Measurements from ENCODE around the gene RAPGEF2.
A peak's percentile ranks its signal among the peaks of the same experiment; 100 is the strongest.
"Not testable (repeated sequence)": the region's sequence is repeated elsewhere in the genome, so short reads cannot be mapped to it uniquely, and the experiment has no call there.

RAPGEF2 gene

GRCh38 chr4:159146488-159146887 is 43.6 kb downstream of the RAPGEF2 start:
- ATAC-seq (replicated peaks) (no peak), DNase-seq (no peak)
- H3K36me3 Mint-ChIP-seq (ENCODE audit: insufficient read depth): no peaks in the 10 kb centered on the region
- no peaks in the 10 kb centered on the region for H3K9me3 Mint-ChIP-seq
- peaks cover 19 to 32% of the 10 kb centered on the region in 2 donors for H3K4me1 Mint-ChIP-seq (ENCODE audit: low read depth in 2 of 2)
- H3K27ac Mint-ChIP-seq: peak overlapping the region in 1 of 2 donors; percentile 21
- H3K27me3 Mint-ChIP-seq: no peaks in the 10 kb centered on the region
- no peak overlapping the region for H3K4me3 Mint-ChIP-seq

DNA sequence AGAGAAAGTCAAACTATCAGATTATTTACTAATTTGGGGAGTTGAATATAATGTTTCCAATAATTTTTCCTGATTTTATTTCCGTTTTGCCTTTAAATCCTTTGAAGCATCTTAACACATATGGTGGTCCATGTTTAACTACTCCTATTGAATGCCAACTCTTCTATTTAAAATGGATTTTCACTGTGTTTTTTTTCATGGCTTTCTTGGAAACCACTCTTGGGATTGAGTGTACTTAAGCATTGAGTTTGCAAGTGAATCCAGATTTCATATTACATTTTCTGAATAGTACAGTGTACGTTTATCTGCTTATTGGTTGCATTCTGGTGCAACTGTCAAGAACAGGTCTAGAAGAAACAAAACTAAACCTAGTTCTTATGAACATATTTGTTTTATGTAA is 45.6 kb downstream of the RAPGEF2 start:
- no peak overlapping the region for H3K27ac Mint-ChIP-seq
- no peak for ATAC-seq (replicated peaks)
- H3K4me1 Mint-ChIP-seq (ENCODE audit: low read depth in 2 of 2): peaks cover 18 to 35% of the 10 kb centered on the region in 2 donors
- H3K9me3 Mint-ChIP-seq: no peaks in the 10 kb centered on the region
- no peak for DNase-seq
- H3K4me3 Mint-ChIP-seq: no peak overlapping the region
- no peaks in the 10 kb centered on the region for H3K27me3 Mint-ChIP-seq
- no peaks in the 10 kb centered on the region for H3K36me3 Mint-ChIP-seq (ENCODE audit: insufficient read depth)

GRCh38 chr4:159149666-159150065 is 46.8 kb downstream of the RAPGEF2 start:
- H3K36me3 Mint-ChIP-seq (ENCODE audit: insufficient read depth): no peaks in the 10 kb centered on the region
- ATAC-seq (replicated peaks): no peak
- H3K27ac Mint-ChIP-seq: no peak overlapping the region
- DNase-seq: no peak
- no peak overlapping the region for H3K4me3 Mint-ChIP-seq
- H3K9me3 Mint-ChIP-seq: no peaks in the 10 kb centered on the region
- H3K4me1 Mint-ChIP-seq (ENCODE audit: low read depth in 2 of 2): peaks cover 9 to 26% of the 10 kb centered on the region in 2 donors
- no peaks in the 10 kb centered on the region for H3K27me3 Mint-ChIP-seq

GRCh38 chr4:159150396-159150795 is 47.5 kb downstream of the RAPGEF2 start:
- Mint-ChIP-seq H3K4me1 (ENCODE audit: low read depth in 2 of 2) (peaks cover 9 to 28% of the 10 kb centered on the region in 2 donors), H3K36me3 (ENCODE audit: insufficient read depth) (no peaks in the 10 kb centered on the region), H3K4me3 (no peak overlapping the region), H3K27me3 (no peaks in the 10 kb centered on the region), H3K27ac (no peak overlapping the region), H3K9me3 (no peaks in the 10 kb centered on the region)
- DNase-seq (no peak), ATAC-seq (replicated peaks) (no peak)

GRCh38 chr4:159150821-159151390 is 48.0 kb downstream of the RAPGEF2 start:
- Mint-ChIP-seq H3K27ac (no peak overlapping the region), H3K27me3 (no peaks in the 10 kb centered on the region), H3K36me3 (ENCODE audit: insufficient read depth) (no peaks in the 10 kb centered on the region), H3K4me3 (no peak overlapping the region), H3K9me3 (no peaks in the 10 kb centered on the region), H3K4me1 (ENCODE audit: low read depth in 2 of 2) (peaks cover 6 to 24% of the 10 kb centered on the region in 2 donors)
- DNase-seq (no peak), ATAC-seq (replicated peaks) (no peak)

DNA sequence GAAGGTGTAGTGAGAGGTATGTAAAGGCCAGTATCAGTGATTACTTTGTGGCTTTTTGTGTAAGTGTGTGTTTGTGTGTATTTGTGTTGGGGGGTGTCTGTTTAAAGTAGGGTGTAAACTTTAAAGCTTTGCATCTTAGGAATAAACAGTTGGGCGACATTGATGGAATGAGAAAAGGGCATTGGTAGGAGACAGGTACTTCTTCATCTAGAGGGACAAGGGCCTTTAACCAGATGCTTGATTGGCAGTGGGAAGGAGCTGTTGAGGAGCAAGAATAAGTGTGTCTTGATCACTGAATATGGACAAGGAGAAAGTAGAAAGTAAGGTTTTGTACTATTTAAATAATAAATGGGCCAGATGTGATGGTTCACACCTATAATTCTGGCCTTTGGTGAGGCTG is 48.8 kb downstream of the RAPGEF2 start:
- H3K4me3 Mint-ChIP-seq: no peak overlapping the region

DNA sequence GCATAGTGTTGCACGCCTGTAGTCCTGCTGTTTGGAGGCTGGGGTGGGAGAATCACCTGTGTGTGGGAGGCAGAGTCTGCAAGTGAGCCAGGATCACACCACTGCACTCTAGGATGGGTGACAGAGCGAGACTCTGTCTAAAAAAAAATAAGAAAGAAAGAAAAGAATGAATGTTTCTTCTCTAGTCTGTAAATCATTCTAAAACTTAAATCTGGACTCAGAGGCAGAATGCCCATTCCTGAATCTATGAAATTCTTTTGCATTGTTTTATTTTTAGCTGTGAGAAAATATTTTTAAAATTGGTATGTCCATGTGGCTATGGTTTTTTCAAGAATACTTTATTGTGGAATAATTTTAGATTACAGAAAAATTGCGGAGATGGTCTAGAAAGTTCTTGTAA is 49.3 kb downstream of the RAPGEF2 start:
- H3K36me3 Mint-ChIP-seq (ENCODE audit: insufficient read depth): no peaks in the 10 kb centered on the region
- no peak for DNase-seq
- no peak for ATAC-seq (replicated peaks)
- H3K27ac Mint-ChIP-seq: no peak overlapping the region
- peaks cover 6 to 17% of the 10 kb centered on the region in 2 donors for H3K4me1 Mint-ChIP-seq (ENCODE audit: low read depth in 2 of 2)
- no peaks in the 10 kb centered on the region for H3K27me3 Mint-ChIP-seq
- H3K4me3 Mint-ChIP-seq: no peak overlapping the region
- H3K9me3 Mint-ChIP-seq: no peaks in the 10 kb centered on the region

More for the DNA sequence above, 48.8 kb downstream of the RAPGEF2 start:
- Mint-ChIP-seq H3K4me1 (ENCODE audit: low read depth in 2 of 2) (peaks cover 6 to 21% of the 10 kb centered on the region in 2 donors), H3K27me3 (no peaks in the 10 kb centered on the region), H3K9me3 (no peaks in the 10 kb centered on the region), H3K36me3 (ENCODE audit: insufficient read depth) (no peaks in the 10 kb centered on the region), H3K27ac (no peak overlapping the region)
- ATAC-seq (replicated peaks): no peak
- DNase-seq: no peak

- no peak overlapping the region for H3K27ac Mint-ChIP-seq
- no peaks in the 10 kb centered on the region for H3K27me3 Mint-ChIP-seq
- no peak for ATAC-seq (replicated peaks)
- no peak for DNase-seq
- no peak overlapping the region for H3K4me3 Mint-ChIP-seq
- H3K9me3 Mint-ChIP-seq: no peaks in the 10 kb centered on the region
- H3K36me3 Mint-ChIP-seq (ENCODE audit: insufficient read depth): no peaks in the 10 kb centered on the region
- H3K4me1 Mint-ChIP-seq (ENCODE audit: low read depth in 2 of 2): peaks cover 7 to 17% of the 10 kb centered on the region in 2 donors
Observed at GRCh38 chr4:159153669-159154068, 50.8 kb downstream of the RAPGEF2 start.

- no peaks in the 10 kb centered on the region for H3K36me3 Mint-ChIP-seq (ENCODE audit: insufficient read depth)
- H3K27me3 Mint-ChIP-seq: no peaks in the 10 kb centered on the region
- no peak for ATAC-seq (replicated peaks)
- H3K27ac Mint-ChIP-seq: no peak overlapping the region
- H3K4me1 Mint-ChIP-seq (ENCODE audit: low read depth in 2 of 2): peaks cover 4 to 22% of the 10 kb centered on the region in 2 donors
- DNase-seq: no peak
- H3K4me3 Mint-ChIP-seq: no peak overlapping the region
- H3K9me3 Mint-ChIP-seq: no peaks in the 10 kb centered on the region
Observed at GRCh38 chr4:159155119-159155518, 52.2 kb downstream of the RAPGEF2 start.

- no peak overlapping the region for H3K4me3 Mint-ChIP-seq
- DNase-seq: no peak
- H3K27ac Mint-ChIP-seq: no peak overlapping the region
- ATAC-seq (replicated peaks): no peak
- H3K36me3 Mint-ChIP-seq (ENCODE audit: insufficient read depth): no peaks in the 10 kb centered on the region
- peaks cover 2 to 13% of the 10 kb centered on the region in 2 donors for H3K4me1 Mint-ChIP-seq (ENCODE audit: low read depth in 2 of 2)
- no peaks in the 10 kb centered on the region for H3K27me3 Mint-ChIP-seq
- H3K9me3 Mint-ChIP-seq: no peaks in the 10 kb centered on the region
Observed at GRCh38 chr4:159158083-159158617, 55.3 kb downstream of the RAPGEF2 start.

GRCh38 chr4:159158985-159159384 is 56.1 kb downstream of the RAPGEF2 start:
- ATAC-seq (replicated peaks) (no peak), DNase-seq (no peak)
- Mint-ChIP-seq H3K9me3 (no peaks in the 10 kb centered on the region), H3K4me3 (no peak overlapping the region), H3K27ac (no peak overlapping the region), H3K36me3 (ENCODE audit: insufficient read depth) (no peaks in the 10 kb centered on the region), H3K27me3 (no peaks in the 10 kb centered on the region), H3K4me1 (ENCODE audit: low read depth in 2 of 2) (peaks cover 4 to 17% of the 10 kb centered on the region in 2 donors)

GRCh38 chr4:159159611-159160010 is 56.7 kb downstream of the RAPGEF2 start:
- no peaks in the 10 kb centered on the region for H3K36me3 Mint-ChIP-seq (ENCODE audit: insufficient read depth)

DNA sequence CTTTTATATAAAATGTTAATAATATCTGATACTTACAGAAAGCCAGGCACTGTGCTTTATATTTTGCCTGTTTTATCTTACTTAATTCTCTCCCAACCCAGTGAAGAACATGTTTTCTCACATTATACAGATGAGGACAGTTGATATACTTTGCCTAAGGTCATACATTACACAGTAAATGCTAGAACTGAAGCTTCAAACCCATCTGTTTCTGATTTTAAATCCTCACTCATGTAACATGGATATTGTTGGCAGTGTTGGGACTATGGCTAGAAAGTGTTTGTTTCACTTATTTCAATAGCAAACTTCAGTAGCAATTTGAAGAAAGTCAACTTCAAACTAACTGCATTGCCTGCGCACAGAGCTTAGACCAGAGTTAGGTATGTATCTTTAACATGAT is 57.4 kb downstream of the RAPGEF2 start:
- Mint-ChIP-seq H3K9me3 (no peaks in the 10 kb centered on the region), H3K4me3 (no peak overlapping the region), H3K27me3 (no peaks in the 10 kb centered on the region), H3K4me1 (ENCODE audit: low read depth in 2 of 2) (peaks cover 4 to 15% of the 10 kb centered on the region in 2 donors), H3K36me3 (ENCODE audit: insufficient read depth) (no peaks in the 10 kb centered on the region), H3K27ac (no peak overlapping the region)
- no peak for DNase-seq
- no peak for ATAC-seq (replicated peaks)

More at GRCh38 chr4:159159611-159160010, 56.7 kb downstream of the RAPGEF2 start:
- peaks cover 4 to 17% of the 10 kb centered on the region in 2 donors for H3K4me1 Mint-ChIP-seq (ENCODE audit: low read depth in 2 of 2)
- H3K9me3 Mint-ChIP-seq: no peaks in the 10 kb centered on the region
- no peak for DNase-seq
- ATAC-seq (replicated peaks): no peak
- H3K27me3 Mint-ChIP-seq: no peaks in the 10 kb centered on the region
- no peak overlapping the region for H3K27ac Mint-ChIP-seq
- no peak overlapping the region for H3K4me3 Mint-ChIP-seq

- ATAC-seq (replicated peaks); H3K4me3 Mint-ChIP-seq; H3K9me3 Mint-ChIP-seq; DNase-seq; H3K36me3 Mint-ChIP-seq (ENCODE audit: insufficient read depth); H3K27ac Mint-ChIP-seq; H3K27me3 Mint-ChIP-seq: not testable (repeated sequence)
- peaks cover 8 to 14% of the 10 kb centered on the region in 2 donors for H3K4me1 Mint-ChIP-seq (ENCODE audit: low read depth in 2 of 2)
Observed at GRCh38 chr4:159161436-159161835, 58.6 kb downstream of the RAPGEF2 start.

Measured in effector memory CD8-positive, alpha-beta T cell (primary cell).